KMS-11 (cell line): ENCODE results near the gene ZFYVE9.

Experiments used
- H2AFZ ChIP-seq: fragments of 200-600 bp; sonication (generic); 2 replicates; pipeline ENCODE4 v1.6.1; 2016; ENCODE audit warnings: antibody characterized with exemption, mixed run types, low read depth
- H3K27ac ChIP-seq: fragments of 200-600 bp; sonication (generic); 2 replicates; pipeline ENCODE4 v1.6.1; 2016; ENCODE audit warnings: mild to moderate bottlenecking, mixed run types
- H3K27me3 ChIP-seq: fragments of 200-600 bp; sonication (generic); 2 replicates; pipeline ENCODE4 v1.6.1; 2017; ENCODE audit warnings: mild to moderate bottlenecking, low read depth, mixed run types, moderate library complexity; ENCODE audit not compliant: insufficient read depth
- H3K36me3 ChIP-seq: fragments of 200-600 bp; sonication (generic); 2 replicates; pipeline ENCODE4 v1.6.1; 2017; ENCODE audit warnings: mild to moderate bottlenecking, mixed run types; ENCODE audit not compliant: insufficient read depth
- H3K4me1 ChIP-seq: fragments of 200-600 bp; sonication (generic); 2 replicates; pipeline ENCODE4 v1.6.1; 2016; ENCODE audit warnings: mild to moderate bottlenecking, low read depth, mixed run types; ENCODE audit not compliant: poor library complexity, severe bottlenecking
- H3K4me2 ChIP-seq: fragments of 200-600 bp; sonication (generic); 2 replicates; pipeline ENCODE4 v1.7.0; 2016; ENCODE audit warnings: mild to moderate bottlenecking, mixed run types
- H3K4me3 ChIP-seq: fragments of 200-600 bp; sonication (generic); IDR thresholded peaks from 2 replicates; pipeline ENCODE4 v1.6.1; 2017; ENCODE audit warnings: low read depth, low read length, mixed read lengths; ENCODE audit not compliant: insufficient read depth
- H3K79me2 ChIP-seq: fragments of 200-600 bp; sonication (generic); 2 replicates; pipeline ENCODE4 v1.6.1; 2016; ENCODE audit warnings: low read depth, mixed run types; ENCODE audit not compliant: insufficient read depth
- H3K9ac ChIP-seq: fragments of 200-600 bp; sonication (generic); 2 replicates; pipeline ENCODE4 v1.6.1; 2016; ENCODE audit warnings: mild to moderate bottlenecking, mixed run types
- H4K20me1 ChIP-seq: fragments of 200-600 bp; sonication (generic); 2 replicates; pipeline ENCODE4 v1.6.1; 2016; ENCODE audit warnings: mild to moderate bottlenecking, mixed run types; ENCODE audit not compliant: insufficient read depth
- TF ChIP-seq, protein P1 (sequence below): fragments of 200-600 bp; sonication (generic); conservative IDR thresholded peaks from 2 replicates; pipeline ENCODE4 v1.6.1; 2017; ENCODE audit warnings: low read depth, mild to moderate bottlenecking, antibody characterized with exemption, low read length, moderate library complexity, mixed read lengths

The ZFYVE9 gene

DNA sequence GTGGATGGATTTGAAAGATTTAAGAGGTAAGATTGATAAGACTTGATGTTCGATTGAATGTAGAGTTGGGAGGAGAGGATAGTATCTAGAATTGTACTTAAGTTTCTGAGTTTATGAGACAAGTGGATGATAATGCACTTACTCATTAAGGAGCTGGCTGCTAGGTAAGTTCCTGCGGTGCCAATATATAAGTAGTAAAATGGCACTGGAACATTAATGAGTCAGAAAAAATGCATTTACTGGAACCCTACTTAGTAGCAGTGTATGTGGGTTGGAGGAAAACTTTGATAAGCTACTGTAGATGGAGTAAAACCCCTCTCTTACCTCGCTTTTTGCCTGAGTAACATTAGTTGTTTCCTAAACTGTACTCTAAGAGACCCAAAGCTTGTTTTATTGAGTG is 68.2 kb downstream of the ZFYVE9 start:
- no peaks in the 10 kb centered on the region for H3K27me3 ChIP-seq
- no peak overlapping the region for H2AFZ ChIP-seq
- H3K4me3 ChIP-seq, result no peak overlapping the region
- H3K4me2 ChIP-seq, result no peak overlapping the region
- peaks cover 5% of the 10 kb centered on the region; the same call in 1 of the 2 replicates for H3K79me2 ChIP-seq
- TF ChIP-seq, protein P1, sequence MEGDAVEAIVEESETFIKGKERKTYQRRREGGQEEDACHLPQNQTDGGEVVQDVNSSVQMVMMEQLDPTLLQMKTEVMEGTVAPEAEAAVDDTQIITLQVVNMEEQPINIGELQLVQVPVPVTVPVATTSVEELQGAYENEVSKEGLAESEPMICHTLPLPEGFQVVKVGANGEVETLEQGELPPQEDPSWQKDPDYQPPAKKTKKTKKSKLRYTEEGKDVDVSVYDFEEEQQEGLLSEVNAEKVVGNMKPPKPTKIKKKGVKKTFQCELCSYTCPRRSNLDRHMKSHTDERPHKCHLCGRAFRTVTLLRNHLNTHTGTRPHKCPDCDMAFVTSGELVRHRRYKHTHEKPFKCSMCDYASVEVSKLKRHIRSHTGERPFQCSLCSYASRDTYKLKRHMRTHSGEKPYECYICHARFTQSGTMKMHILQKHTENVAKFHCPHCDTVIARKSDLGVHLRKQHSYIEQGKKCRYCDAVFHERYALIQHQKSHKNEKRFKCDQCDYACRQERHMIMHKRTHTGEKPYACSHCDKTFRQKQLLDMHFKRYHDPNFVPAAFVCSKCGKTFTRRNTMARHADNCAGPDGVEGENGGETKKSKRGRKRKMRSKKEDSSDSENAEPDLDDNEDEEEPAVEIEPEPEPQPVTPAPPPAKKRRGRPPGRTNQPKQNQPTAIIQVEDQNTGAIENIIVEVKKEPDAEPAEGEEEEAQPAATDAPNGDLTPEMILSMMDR, result no peak
- no peaks in the 10 kb centered on the region for H3K36me3 ChIP-seq
- H3K27ac ChIP-seq, result no peak overlapping the region
- H3K9ac ChIP-seq, result no peak overlapping the region
- H3K4me1 ChIP-seq, result peaks cover 3% of the 10 kb centered on the region
- no peaks in the 10 kb centered on the region; the same call in 1 of the 2 replicates for H4K20me1 ChIP-seq

DNA sequence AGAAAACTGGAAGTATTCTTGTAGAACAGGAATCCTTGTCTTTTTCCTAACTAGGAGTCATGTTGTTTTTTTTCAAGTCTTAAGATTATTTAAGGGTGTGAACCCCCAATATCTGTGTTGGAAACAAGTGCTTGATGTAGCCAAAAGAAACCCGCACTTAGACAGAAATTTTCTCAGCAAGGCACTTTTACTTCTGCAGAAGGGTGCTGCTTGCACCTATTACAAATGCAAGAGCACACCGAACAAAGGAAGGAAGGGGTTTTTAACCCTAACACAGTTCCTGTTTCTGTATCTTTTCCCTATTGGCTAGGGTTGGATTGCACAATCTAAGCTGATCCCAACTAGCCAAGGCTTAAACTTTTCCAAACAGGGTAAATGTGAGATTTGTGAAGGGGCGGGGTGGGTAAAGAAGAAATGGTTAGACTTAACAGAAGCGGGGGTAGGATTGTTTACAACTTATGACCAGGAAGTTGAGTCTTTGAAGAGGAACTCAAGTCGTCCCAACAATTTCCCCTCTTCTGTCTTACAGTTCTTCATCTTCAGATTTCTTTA is 75.1 kb downstream of the ZFYVE9 start:
- Histone ChIP-seq H3K79me2 (no peaks in the 10 kb centered on the region), H2AFZ (no peak overlapping the region), H3K36me3 (no peaks in the 10 kb centered on the region), H3K4me1 (no peaks in the 10 kb centered on the region), H3K4me3 (no peak overlapping the region), H3K9ac (no peak overlapping the region), H4K20me1 (no peaks in the 10 kb centered on the region; the same call in 1 of the 2 replicates), H3K27me3 (no peaks in the 10 kb centered on the region), H3K27ac (no peak overlapping the region), H3K4me2 (no peak overlapping the region)
- TF ChIP-seq, protein P1, result no peak

DNA sequence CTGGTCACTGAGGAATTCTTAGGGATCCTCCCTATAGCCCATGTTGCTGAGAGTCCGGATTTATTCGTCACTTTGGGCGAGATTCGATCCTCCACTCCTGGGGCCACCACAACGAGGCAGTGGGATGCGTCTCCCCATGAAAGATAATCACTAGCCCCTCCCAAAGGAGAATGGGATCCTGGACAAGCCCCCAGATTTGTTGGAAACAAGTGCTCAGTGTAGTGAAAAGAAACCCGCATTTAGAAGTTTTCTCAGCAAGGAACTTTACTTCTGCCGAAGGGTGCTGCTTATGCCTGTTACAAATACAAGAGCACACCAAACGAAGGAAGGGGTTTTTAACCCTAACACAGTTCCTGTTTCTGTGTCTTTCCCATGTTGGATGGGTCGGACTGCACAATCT is 83.3 kb downstream of the ZFYVE9 start:
- Histone ChIP-seq H3K79me2 (no peaks in the 10 kb centered on the region), H3K4me1 (no peaks in the 10 kb centered on the region), H3K27me3 (no peaks in the 10 kb centered on the region), H3K4me2 (no peak overlapping the region), H3K4me3 (no peak overlapping the region), H3K27ac (no peak overlapping the region), H3K36me3 (no peaks in the 10 kb centered on the region), H2AFZ (no peak overlapping the region), H4K20me1 (no peaks in the 10 kb centered on the region), H3K9ac (no peak overlapping the region)
- TF ChIP-seq, protein P1, result no peak

DNA sequence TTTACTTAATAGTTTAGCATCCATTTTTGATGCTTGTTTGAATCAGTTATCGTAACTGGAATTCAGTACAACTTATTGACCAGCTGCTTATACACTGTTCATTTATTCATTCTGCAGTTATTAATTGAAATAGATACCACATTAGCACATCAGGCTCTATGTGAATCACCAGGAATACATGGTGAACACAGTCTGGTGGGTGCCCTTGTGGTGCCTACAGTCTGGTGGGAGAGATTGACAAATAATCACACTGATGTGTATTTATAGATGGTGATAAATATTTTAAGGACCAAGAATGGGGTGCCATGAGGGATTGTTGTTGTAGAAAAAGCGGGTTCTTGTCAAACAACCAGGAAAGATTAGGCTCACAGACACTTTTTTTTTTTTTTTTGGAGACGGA is 87.6 kb downstream of the ZFYVE9 start:
- Histone ChIP-seq H4K20me1 (no peaks in the 10 kb centered on the region), H3K9ac (no peak overlapping the region), H3K27ac (no peak overlapping the region), H3K27me3 (no peaks in the 10 kb centered on the region), H3K4me2 (no peak overlapping the region), H3K79me2 (no peaks in the 10 kb centered on the region), H3K4me1 (no peaks in the 10 kb centered on the region), H2AFZ (no peak overlapping the region), H3K36me3 (no peaks in the 10 kb centered on the region), H3K4me3 (no peak overlapping the region)
- TF ChIP-seq, protein P1, result no peak
